Astrocyte of the cerebellum (primary cell): ENCODE results near the gene TAF1A.

Experiments used
- DNase-seq: peaks from one replicate; pipeline ENCODE4 v3.0.0-alpha.2; 2011; ENCODE audit warnings: low read depth
- H3K4me3 ChIP-seq: 2 replicates; pipeline ENCODE4 v1.5.1; 2011; ENCODE audit warnings: mild to moderate bottlenecking, low read depth, low read length, moderate library complexity
- CTCF ChIP-seq: IDR thresholded peaks from 2 replicates; pipeline ENCODE4 v1.5.1; 2012; ENCODE audit warnings: low read length, low read depth, moderate library complexity, mild to moderate bottlenecking; ENCODE audit errors: missing control alignments
- in situ Hi-C: cut with HindIII; loops from 2 replicates; pipeline ENCODE4 v1.10.0; 2017; ENCODE audit warnings: low sequenced_read_pairs

Gene TAF1A

GRCh38 chr1:222589462-222590302 lies at the start of gene TAF1A:
Gene TAF1A (minus strand): TSS chr1:222589933.
- H3K4me3 ChIP-seq = peak within 1 kb of the TSS; percentile 76
- peak; percentile 42 for DNase-seq
- no peak for TF ChIP-seq CTCF
- in situ Hi-C loops = no loop called here

- DNase-seq = peak; percentile 95
- in situ Hi-C loops = no loop called here
- no peak overlapping the region for H3K4me3 ChIP-seq
- peak; percentile 81 for TF ChIP-seq CTCF
These were observed 44.7 kb upstream of the TAF1A start for GRCh38 chr1:222634180-222635013.

GRCh38 chr1:222632749-222633148 lies 43.0 kb upstream of the TAF1A start:
- no peak for TF ChIP-seq CTCF
- H3K4me3 ChIP-seq = no peak overlapping the region
- DNase-seq = no peak
- in situ Hi-C loops = no loop called here

- in situ Hi-C loops = no loop called here
- TF ChIP-seq CTCF = no peak
- no peak overlapping the region for H3K4me3 ChIP-seq
- DNase-seq = no peak
These were observed 42.0 kb upstream of the TAF1A start for GRCh38 chr1:222631611-222632208.

GRCh38 chr1:222629921-222630535 lies 40.3 kb upstream of the TAF1A start:
- no peak overlapping the region for H3K4me3 ChIP-seq
- TF ChIP-seq CTCF = no peak
- no peak for DNase-seq
- in situ Hi-C loops = no loop called here

- TF ChIP-seq CTCF = no peak
- no peak for DNase-seq
- no peak overlapping the region for H3K4me3 ChIP-seq
These were observed 37.5 kb upstream of the TAF1A start for GRCh38 chr1:222627232-222627631.

More at GRCh38 chr1:222627232-222627631, 37.5 kb upstream of the TAF1A start:
- in situ Hi-C loops = no loop called here
